Panc1 (cell line): ENCODE measurements around the gene COQ3.

Experiments
- POLR2AphosphoS5 ChIP-seq: IDR thresholded peaks from 2 replicates; pipeline ENCODE4 v1.6.1; 2012; ENCODE audit warnings: mild to moderate bottlenecking, low read depth, low read length, moderate library complexity
- REST ChIP-seq, 2 experiments: IDR thresholded peaks; 2 replicates each; pipeline ENCODE4 v1.6.1; 2011 to 2012; ENCODE audit warnings: low read depth in 2 of 2, control low read depth in 1 of 2, low read length in 1 of 2, mild to moderate bottlenecking in 1 of 2, moderate library complexity in 1 of 2; ENCODE audit not compliant: insufficient read depth in 1 of 2
- SIN3A ChIP-seq: IDR thresholded peaks from 2 replicates; pipeline ENCODE4 v1.6.1; 2012; ENCODE audit warnings: low read depth, mild to moderate bottlenecking, low read length, moderate library complexity, borderline replicate concordance; ENCODE audit not compliant: insufficient read depth
- TF ChIP-seq, protein P1 (sequence below): fragments of 450-650 bp; IDR thresholded peaks from 2 replicates; pipeline ENCODE4 v1.5.1; 2017; ENCODE audit warnings: mild to moderate bottlenecking

DNA sequence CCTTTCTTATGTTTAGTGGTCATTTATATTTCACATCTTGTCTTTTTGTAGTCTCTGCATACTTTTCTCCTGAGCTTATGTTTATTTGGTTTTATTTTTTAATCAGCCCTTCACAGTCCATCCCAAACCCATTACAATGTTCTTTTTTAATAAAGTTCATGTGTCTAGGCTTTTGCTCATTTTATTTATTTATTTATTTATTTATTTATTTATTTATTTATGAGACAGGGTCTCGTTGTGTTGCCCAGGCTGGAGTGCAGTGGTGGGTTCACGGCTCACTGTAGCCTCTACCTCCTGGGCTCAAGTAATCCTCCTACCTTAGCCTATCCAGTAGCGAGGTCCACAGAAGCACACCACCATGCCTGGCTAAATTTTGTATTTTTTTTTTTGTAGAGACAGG, 3.1 kb downstream of the COQ3 start:
- TF ChIP-seq, protein P1, sequence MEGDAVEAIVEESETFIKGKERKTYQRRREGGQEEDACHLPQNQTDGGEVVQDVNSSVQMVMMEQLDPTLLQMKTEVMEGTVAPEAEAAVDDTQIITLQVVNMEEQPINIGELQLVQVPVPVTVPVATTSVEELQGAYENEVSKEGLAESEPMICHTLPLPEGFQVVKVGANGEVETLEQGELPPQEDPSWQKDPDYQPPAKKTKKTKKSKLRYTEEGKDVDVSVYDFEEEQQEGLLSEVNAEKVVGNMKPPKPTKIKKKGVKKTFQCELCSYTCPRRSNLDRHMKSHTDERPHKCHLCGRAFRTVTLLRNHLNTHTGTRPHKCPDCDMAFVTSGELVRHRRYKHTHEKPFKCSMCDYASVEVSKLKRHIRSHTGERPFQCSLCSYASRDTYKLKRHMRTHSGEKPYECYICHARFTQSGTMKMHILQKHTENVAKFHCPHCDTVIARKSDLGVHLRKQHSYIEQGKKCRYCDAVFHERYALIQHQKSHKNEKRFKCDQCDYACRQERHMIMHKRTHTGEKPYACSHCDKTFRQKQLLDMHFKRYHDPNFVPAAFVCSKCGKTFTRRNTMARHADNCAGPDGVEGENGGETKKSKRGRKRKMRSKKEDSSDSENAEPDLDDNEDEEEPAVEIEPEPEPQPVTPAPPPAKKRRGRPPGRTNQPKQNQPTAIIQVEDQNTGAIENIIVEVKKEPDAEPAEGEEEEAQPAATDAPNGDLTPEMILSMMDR: no peak
- TF ChIP-seq REST (IDR thresholded peaks at IDR 0.05; ENCODE audit: insufficient read depth in 1 of 2, low read depth in 2 of 2, low read length in 1 of 2) (no peak), POLR2AphosphoS5 (no peak), SIN3A (no peak)
